Keratinocyte (primary cell): ENCODE measurements around the gene CNEP1R1. TPM values are rescaled to one million over a fixed set of nuclear protein-coding genes. Genes with fewer than 3 reads are reported as not detected.

Experiments used
- DNase-seq: peaks from one replicate; pipeline ENCODE4 v3.0.0-alpha.2; 2011; ENCODE audit warnings: low read depth, missing footprints, low spot score
- FAIRE-seq: peaks from 2 replicates; lab custom pipeline; 2011; peaks lifted over from hg19 to GRCh38; lab: Jason Lieb, UNC
- H2AFZ ChIP-seq: 2 replicates; pipeline ENCODE4 v1.6.0; 2012; ENCODE audit warnings: low read length, control low read depth, inconsistent platforms; ENCODE audit not compliant: control insufficient read depth
- H3K27ac ChIP-seq: 2 replicates; pipeline ENCODE4 v1.5.1; 2011; ENCODE audit warnings: low read length; ENCODE audit not compliant: control insufficient read depth, insufficient read depth
- H3K27me3 ChIP-seq: 3 replicates; pipeline ENCODE4 v1.6.0; 2011; ENCODE audit warnings: low read length; ENCODE audit not compliant: control insufficient read depth, insufficient read depth; ENCODE audit errors: extremely low read depth
- H3K36me3 ChIP-seq, 2 experiments: 2 replicates in 1 of 2; 3 replicates in 1 of 2; pipeline ENCODE4 v1.5.1; 2011; ENCODE audit warnings: low read length in 2 of 2, mild to moderate bottlenecking in 1 of 2; ENCODE audit not compliant: control insufficient read depth in 2 of 2, insufficient read depth in 2 of 2; ENCODE audit errors: extremely low read depth in 1 of 2
- H3K4me1 ChIP-seq: 3 replicates; pipeline ENCODE4 v1.5.1; 2011; ENCODE audit warnings: low read length; ENCODE audit not compliant: control insufficient read depth, insufficient read depth; ENCODE audit errors: extremely low read depth
- H3K4me2 ChIP-seq: 3 replicates; pipeline ENCODE4 v1.6.0; 2011; ENCODE audit warnings: low read depth, low read length; ENCODE audit not compliant: control insufficient read depth, insufficient read depth; ENCODE audit errors: extremely low read depth
- H3K4me3 ChIP-seq, 3 experiments: fragments of 200-600 bp in 1 of 3; sonication (generic) in 1 of 3; 2 replicates in 2 of 3; 3 replicates in 1 of 3; pipeline ENCODE4 v1.5.1; 2011 to 2016; ENCODE audit warnings: low read length in 3 of 3, mild to moderate bottlenecking in 3 of 3, control low read depth in 2 of 3, inconsistent platforms in 1 of 3, low read depth in 1 of 3, mixed read lengths in 1 of 3, mixed run types in 1 of 3, moderate library complexity in 1 of 3; ENCODE audit not compliant: control insufficient read depth in 2 of 3, insufficient read depth in 2 of 3; ENCODE audit errors: extremely low read depth in 1 of 3
- H3K79me2 ChIP-seq: 2 replicates; pipeline ENCODE4 v1.6.0; 2012; ENCODE audit warnings: low read length; ENCODE audit not compliant: control insufficient read depth, insufficient read depth
- H3K9ac ChIP-seq: 3 replicates; pipeline ENCODE4 v1.6.0; 2011; ENCODE audit warnings: low read length; ENCODE audit not compliant: control insufficient read depth, insufficient read depth; ENCODE audit errors: extremely low read depth
- H3K9me1 ChIP-seq: 3 replicates; pipeline ENCODE4 v1.6.0; 2011; ENCODE audit warnings: low read length; ENCODE audit not compliant: control insufficient read depth, insufficient read depth; ENCODE audit errors: extremely low read depth
- H3K9me3 ChIP-seq: 2 replicates; pipeline ENCODE4 v1.5.1; 2012; ENCODE audit warnings: low read depth, low read length; ENCODE audit not compliant: control insufficient read depth
- H4K20me1 ChIP-seq: 3 replicates; pipeline ENCODE4 v1.6.0; 2011; ENCODE audit warnings: low read length; ENCODE audit not compliant: control insufficient read depth, insufficient read depth; ENCODE audit errors: extremely low read depth
- EZH2 ChIP-seq: IDR thresholded peaks from one replicate; pipeline ENCODE4 v1.6.1; 2012; ENCODE audit warnings: inconsistent platforms, mild to moderate bottlenecking, low read length, moderate library complexity
- dilution Hi-C: fragments of 300-500 bp; cut with MboI; formaldehyde crosslinking; loops from one replicate; pipeline ENCODE4 v1.7.0; 2020; ENCODE audit warnings: low sequenced_read_pairs; ENCODE audit not compliant: extremely low pct_ligation_motif_present
- polyA plus RNA-seq, 5 experiments: library from polyadenylated mRNA; depleted of rRNA in 3 of 5; stranded (reverse) in 3 of 5; stranded (forward) in 1 of 5; unstranded in 1 of 5; fragments of >200 nt; gene quantifications; 1 replicate in 1 of 5; 2 replicates in 3 of 5; 3 replicates in 1 of 5; pipeline versions ENCODE4 v1.2.1 to v1.2.3, GENCODE V29; 2011 to 2012; ENCODE audit warnings: missing spikeins in 2 of 5, low read depth in 1 of 5, low replicate concordance in 1 of 5
- TF ChIP-seq, protein P1 (sequence below), 3 experiments: IDR thresholded peaks in 1 of 3; conservative IDR thresholded peaks in 1 of 3; optimal IDR thresholded peaks in 1 of 3; 2 replicates in 2 of 3; 3 replicates in 1 of 3; pipeline versions ENCODE3 to v1.5.1; 2011; ENCODE audit warnings: low read length in 3 of 3, mild to moderate bottlenecking in 3 of 3, moderate library complexity in 2 of 3, control low read depth in 1 of 3, inconsistent platforms in 1 of 3; ENCODE audit not compliant: insufficient read depth in 2 of 3; ENCODE audit errors: extremely low read depth in 1 of 3

CNEP1R1 gene
- polyA plus RNA-seq, 1 donor (not counting 4 experiments of a cell fraction or from before 2014, with no cell fraction given) = 28.5 TPM

DNA sequence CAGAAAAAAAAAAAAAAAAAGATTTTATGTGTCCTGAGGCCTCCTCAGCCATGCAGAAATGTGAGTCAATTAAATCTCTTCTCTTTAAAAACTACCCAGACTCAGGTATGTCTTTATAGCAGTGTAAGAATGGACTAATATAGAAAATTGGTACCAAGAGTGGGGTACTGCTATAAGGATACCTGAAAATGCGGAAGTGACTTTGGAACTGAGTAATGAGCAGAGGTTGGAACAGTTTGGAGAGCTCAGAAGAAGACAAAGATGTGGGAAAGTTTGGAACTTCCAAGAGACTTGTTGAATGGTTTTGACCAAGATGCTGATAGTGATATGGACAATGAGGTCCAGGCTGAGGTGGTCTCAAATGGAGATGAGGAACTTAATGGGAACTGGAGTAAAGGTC, 17.3 kb upstream of the CNEP1R1 start:
- no peaks in the 10 kb centered on the region for H3K4me1 ChIP-seq
- dilution Hi-C loops = no loop called here
- H4K20me1 ChIP-seq = no peaks in the 10 kb centered on the region
- no peaks in the 10 kb centered on the region for H3K27me3 ChIP-seq
- no peak overlapping the region for H3K9ac ChIP-seq
- no peak for DNase-seq
- H3K4me2 ChIP-seq = no peak overlapping the region
- no peaks in the 10 kb centered on the region for H3K36me3 ChIP-seq
- FAIRE-seq = no peak
- H3K4me3 ChIP-seq = no peak overlapping the region
- H3K79me2 ChIP-seq = no peaks in the 10 kb centered on the region
- no peak overlapping the region for H3K27ac ChIP-seq
- no peaks in the 10 kb centered on the region for H3K9me3 ChIP-seq
- no peaks in the 10 kb centered on the region for H3K9me1 ChIP-seq
- H2AFZ ChIP-seq = no peak overlapping the region
- TF ChIP-seq EZH2 = no peak
- TF ChIP-seq, protein P1, sequence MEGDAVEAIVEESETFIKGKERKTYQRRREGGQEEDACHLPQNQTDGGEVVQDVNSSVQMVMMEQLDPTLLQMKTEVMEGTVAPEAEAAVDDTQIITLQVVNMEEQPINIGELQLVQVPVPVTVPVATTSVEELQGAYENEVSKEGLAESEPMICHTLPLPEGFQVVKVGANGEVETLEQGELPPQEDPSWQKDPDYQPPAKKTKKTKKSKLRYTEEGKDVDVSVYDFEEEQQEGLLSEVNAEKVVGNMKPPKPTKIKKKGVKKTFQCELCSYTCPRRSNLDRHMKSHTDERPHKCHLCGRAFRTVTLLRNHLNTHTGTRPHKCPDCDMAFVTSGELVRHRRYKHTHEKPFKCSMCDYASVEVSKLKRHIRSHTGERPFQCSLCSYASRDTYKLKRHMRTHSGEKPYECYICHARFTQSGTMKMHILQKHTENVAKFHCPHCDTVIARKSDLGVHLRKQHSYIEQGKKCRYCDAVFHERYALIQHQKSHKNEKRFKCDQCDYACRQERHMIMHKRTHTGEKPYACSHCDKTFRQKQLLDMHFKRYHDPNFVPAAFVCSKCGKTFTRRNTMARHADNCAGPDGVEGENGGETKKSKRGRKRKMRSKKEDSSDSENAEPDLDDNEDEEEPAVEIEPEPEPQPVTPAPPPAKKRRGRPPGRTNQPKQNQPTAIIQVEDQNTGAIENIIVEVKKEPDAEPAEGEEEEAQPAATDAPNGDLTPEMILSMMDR (optimal IDR thresholded peaks at IDR 0.05 in 1 of 3, IDR thresholded peaks at IDR 0.05 in 1 of 3, conservative IDR thresholded peaks at IDR 0.05 in 1 of 3; ENCODE audit: extremely low read depth in 1 of 3, insufficient read depth in 2 of 3, low read length in 3 of 3) = no peak

DNA sequence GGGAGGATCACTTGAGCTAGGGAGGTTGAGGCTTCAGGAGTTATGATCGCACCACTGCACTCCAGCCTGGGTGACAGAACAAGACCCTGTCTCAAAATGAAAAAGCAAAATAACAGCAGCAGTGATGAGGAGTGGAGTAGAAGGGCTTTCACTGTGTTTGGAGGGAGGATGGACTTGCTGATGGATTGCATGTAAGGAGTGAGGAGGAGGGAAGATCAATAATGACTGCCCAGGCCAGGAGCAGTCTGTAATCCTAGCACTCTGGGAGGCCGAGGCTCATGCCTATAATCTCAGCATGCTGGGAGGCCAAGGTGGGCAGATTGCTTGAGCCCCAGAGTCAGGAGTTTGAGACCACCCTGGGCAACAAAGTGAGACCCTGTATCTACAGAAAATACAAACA, 14.8 kb upstream of the CNEP1R1 start:
- DNase-seq (no peak), FAIRE-seq (no peak)
- H3K9me3 ChIP-seq = no peaks in the 10 kb centered on the region
- no peak overlapping the region for H3K9ac ChIP-seq
- dilution Hi-C loops = no loop called here
- H3K9me1 ChIP-seq = no peaks in the 10 kb centered on the region
- no peak overlapping the region for H3K27ac ChIP-seq
- no peak overlapping the region for H3K4me2 ChIP-seq
- H3K4me3 ChIP-seq = no peak overlapping the region
- H4K20me1 ChIP-seq = no peaks in the 10 kb centered on the region
- H3K36me3 ChIP-seq = no peaks in the 10 kb centered on the region
- no peaks in the 10 kb centered on the region for H3K27me3 ChIP-seq
- TF ChIP-seq, protein P1 (optimal IDR thresholded peaks at IDR 0.05 in 1 of 3, IDR thresholded peaks at IDR 0.05 in 1 of 3, conservative IDR thresholded peaks at IDR 0.05 in 1 of 3; ENCODE audit: extremely low read depth in 1 of 3, insufficient read depth in 2 of 3, low read length in 3 of 3) = no peak
- no peak for TF ChIP-seq EZH2
- H3K4me1 ChIP-seq = no peaks in the 10 kb centered on the region
- H2AFZ ChIP-seq = no peak overlapping the region
- no peaks in the 10 kb centered on the region for H3K79me2 ChIP-seq
